ENCODE measurements around the gene SLC23A3. TPM values are rescaled to one million over a fixed set of nuclear protein-coding genes. Genes with fewer than 3 reads are reported as not detected.
A peak's percentile ranks its signal among the peaks of the same experiment; 100 is the strongest.

SLC23A3 gene, protein sequence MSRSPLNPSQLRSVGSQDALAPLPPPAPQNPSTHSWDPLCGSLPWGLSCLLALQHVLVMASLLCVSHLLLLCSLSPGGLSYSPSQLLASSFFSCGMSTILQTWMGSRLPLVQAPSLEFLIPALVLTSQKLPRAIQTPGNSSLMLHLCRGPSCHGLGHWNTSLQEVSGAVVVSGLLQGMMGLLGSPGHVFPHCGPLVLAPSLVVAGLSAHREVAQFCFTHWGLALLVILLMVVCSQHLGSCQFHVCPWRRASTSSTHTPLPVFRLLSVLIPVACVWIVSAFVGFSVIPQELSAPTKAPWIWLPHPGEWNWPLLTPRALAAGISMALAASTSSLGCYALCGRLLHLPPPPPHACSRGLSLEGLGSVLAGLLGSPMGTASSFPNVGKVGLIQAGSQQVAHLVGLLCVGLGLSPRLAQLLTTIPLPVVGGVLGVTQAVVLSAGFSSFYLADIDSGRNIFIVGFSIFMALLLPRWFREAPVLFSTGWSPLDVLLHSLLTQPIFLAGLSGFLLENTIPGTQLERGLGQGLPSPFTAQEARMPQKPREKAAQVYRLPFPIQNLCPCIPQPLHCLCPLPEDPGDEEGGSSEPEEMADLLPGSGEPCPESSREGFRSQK
- total RNA-seq: under 1 TPM; 0.71 to 0.89 (median 0.84) TPM

GRCh38 chr2:219169930-219170654, at the start of gene SLC23A3:
Gene SLC23A3, minus strand, starts transcription at chr2:219170029. Its CDS starts 45 bp downstream, at chr2:219169984.
- H3K36me3 Mint-ChIP-seq (ENCODE audit: insufficient read depth): peaks cover 25% of the 10 kb centered on the region
- no peak within 1 kb of the TSS for H3K4me3 Mint-ChIP-seq
- peaks cover 16% of the 10 kb centered on the region for H3K4me1 Mint-ChIP-seq (ENCODE audit: low read depth)
- no peak for DNase-seq
- no peak for ATAC-seq
- no peaks in the 10 kb centered on the region for H3K9me3 Mint-ChIP-seq
- no peaks in the 10 kb centered on the region for H3K27me3 Mint-ChIP-seq (ENCODE audit: low read depth)

- Mint-ChIP-seq H3K27me3 (ENCODE audit: low read depth) (no peaks in the 10 kb centered on the region), H3K9me3 (no peaks in the 10 kb centered on the region), H3K4me1 (ENCODE audit: low read depth) (peaks cover 17% of the 10 kb centered on the region), H3K36me3 (ENCODE audit: insufficient read depth) (peaks cover 22% of the 10 kb centered on the region), H3K4me3 (peak within 1 kb of the TSS; percentile 86)
- DNase-seq (peak; percentile 85), ATAC-seq (peak; percentile 82 to 88)
Observed at GRCh38 chr2:219218732-219219701, 49.2 kb upstream of the SLC23A3 start, which contains the start of gene ABCB6. Gene ABCB6, minus strand, starts transcription at chr2:219218958. Its CDS starts 285 bp downstream, at chr2:219218673.

- H3K9me3 Mint-ChIP-seq: no peaks in the 10 kb centered on the region
- ATAC-seq (peak; percentile 49 to 59), DNase-seq (no peak)
- H3K36me3 Mint-ChIP-seq (ENCODE audit: insufficient read depth): peaks cover 17% of the 10 kb centered on the region
- H3K4me3 Mint-ChIP-seq: peak overlapping the region; percentile 86
- no peaks in the 10 kb centered on the region for H3K27me3 Mint-ChIP-seq (ENCODE audit: low read depth)
- H3K4me1 Mint-ChIP-seq (ENCODE audit: low read depth): peaks cover 17% of the 10 kb centered on the region
Observed at GRCh38 chr2:219218217-219218731, 48.4 kb upstream of the SLC23A3 start.

DNA sequence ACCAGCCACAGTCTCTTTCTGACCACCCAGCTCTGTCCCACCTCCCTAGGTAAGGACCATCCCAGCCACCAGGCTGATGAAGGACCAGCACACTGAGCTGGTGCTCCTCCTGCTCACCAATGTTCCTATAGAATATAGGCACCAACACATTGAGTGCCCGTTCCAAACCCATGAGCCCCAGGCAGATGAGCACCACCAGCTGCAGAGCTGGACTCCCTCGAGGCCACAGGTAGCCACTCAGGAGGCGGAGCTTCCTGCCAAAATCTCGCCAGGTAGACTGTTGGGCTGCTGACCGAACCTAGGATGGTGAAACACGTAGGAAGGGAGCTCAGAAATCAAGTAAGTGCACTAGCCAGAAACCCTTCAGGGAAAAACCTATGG, 46.7 kb upstream of the SLC23A3 start:
- DNase-seq (no peak), ATAC-seq (no peak)
- no peak overlapping the region for H3K4me3 Mint-ChIP-seq
- peaks cover 17% of the 10 kb centered on the region for H3K4me1 Mint-ChIP-seq (ENCODE audit: low read depth)
- H3K27me3 Mint-ChIP-seq (ENCODE audit: low read depth): no peaks in the 10 kb centered on the region
- H3K9me3 Mint-ChIP-seq: no peaks in the 10 kb centered on the region
- peaks cover 18% of the 10 kb centered on the region for H3K36me3 Mint-ChIP-seq (ENCODE audit: insufficient read depth)

DNA sequence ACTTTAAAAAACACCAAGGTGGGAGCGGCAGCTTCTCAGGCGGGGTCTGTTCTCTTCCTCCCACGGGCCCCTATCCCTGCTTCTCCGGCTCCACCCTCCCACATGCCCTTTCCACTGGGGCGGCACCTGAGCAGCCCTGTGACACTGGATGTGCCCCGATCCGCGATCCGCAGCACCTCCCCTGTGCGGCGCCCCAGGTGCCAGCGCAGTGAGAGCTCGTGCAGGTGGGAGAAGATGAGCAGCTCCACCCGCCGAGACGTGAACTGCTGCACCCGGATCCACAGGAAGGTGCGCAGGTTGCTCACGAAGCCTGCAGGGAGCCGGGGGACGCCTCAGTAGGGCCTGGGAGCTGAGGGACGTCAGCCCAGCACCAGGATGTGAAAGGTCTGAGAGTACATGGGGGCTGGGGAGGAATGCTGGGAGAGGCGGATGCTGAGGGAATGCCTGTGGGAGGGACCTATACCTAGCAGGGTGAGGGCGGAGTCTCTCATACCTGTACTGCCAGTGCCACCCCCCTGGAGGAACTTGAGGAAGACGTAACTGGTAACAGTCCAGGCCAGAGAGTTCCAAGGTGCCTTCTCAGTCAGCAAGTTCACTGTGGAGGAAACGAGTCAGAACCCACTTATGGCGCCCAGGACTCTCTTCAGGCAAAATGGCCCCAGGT, 46.2 kb upstream of the SLC23A3 start:
- peaks cover 22% of the 10 kb centered on the region for H3K4me1 Mint-ChIP-seq (ENCODE audit: low read depth)

DNA sequence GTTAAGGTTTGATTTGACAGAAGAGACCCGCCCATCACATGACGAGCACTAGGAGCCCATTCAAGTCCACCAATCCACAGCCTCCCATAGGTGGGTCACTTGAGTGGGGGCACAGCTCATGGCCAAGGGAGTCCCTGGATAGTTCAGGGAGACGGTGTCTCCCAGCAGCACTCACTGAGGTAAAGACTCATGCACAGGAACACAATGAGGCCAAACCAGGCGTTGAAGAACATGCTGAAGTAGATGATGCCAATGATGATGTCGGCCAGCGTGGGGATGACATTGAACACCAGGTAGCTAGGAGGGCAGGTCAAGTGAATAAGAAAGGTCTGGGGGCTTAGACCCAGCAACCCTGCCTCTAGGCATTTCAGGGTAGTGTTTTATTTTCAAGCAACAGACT, 45.0 kb upstream of the SLC23A3 start:
- Mint-ChIP-seq H3K27me3 (ENCODE audit: low read depth) (no peaks in the 10 kb centered on the region), H3K9me3 (no peaks in the 10 kb centered on the region), H3K4me3 (no peak overlapping the region), H3K36me3 (ENCODE audit: insufficient read depth) (peaks cover 14% of the 10 kb centered on the region), H3K4me1 (ENCODE audit: low read depth) (peaks cover 24% of the 10 kb centered on the region)
- ATAC-seq (no peak), DNase-seq (no peak)

More for the DNA sequence above, 46.2 kb upstream of the SLC23A3 start:
- Mint-ChIP-seq H3K36me3 (ENCODE audit: insufficient read depth) (peaks cover 14% of the 10 kb centered on the region), H3K4me3 (no peak overlapping the region), H3K9me3 (no peaks in the 10 kb centered on the region), H3K27me3 (ENCODE audit: low read depth) (no peaks in the 10 kb centered on the region)
- DNase-seq (no peak), ATAC-seq (no peak)

DNA sequence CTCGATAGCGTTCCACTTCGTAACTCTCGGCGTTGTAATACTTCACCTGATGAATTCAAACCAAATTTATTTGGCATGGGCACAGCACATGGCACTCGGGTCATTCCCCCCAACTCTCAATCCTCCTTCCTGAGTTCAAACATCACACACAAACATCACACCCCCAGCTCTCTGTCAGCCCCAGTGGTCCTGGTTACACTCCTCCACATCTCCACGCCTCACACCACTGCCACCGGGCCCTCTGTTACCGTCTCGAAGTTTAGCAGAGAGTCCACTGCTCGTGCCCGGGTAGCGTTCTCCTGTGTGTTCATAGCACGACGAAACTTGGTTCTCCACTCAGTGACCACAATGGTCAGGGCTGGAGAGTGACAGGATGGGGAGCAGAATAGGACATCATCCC, 44.3 kb upstream of the SLC23A3 start:
- Mint-ChIP-seq H3K4me3 (no peak overlapping the region), H3K36me3 (ENCODE audit: insufficient read depth) (peaks cover 14% of the 10 kb centered on the region), H3K9me3 (no peaks in the 10 kb centered on the region), H3K27me3 (ENCODE audit: low read depth) (no peaks in the 10 kb centered on the region), H3K4me1 (ENCODE audit: low read depth) (peaks cover 24% of the 10 kb centered on the region)
- no peak for DNase-seq
- ATAC-seq: no peak

GRCh38 chr2:219213486-219214071, 43.8 kb upstream of the SLC23A3 start:
- ATAC-seq (no peak), DNase-seq (no peak)
- peaks cover 14% of the 10 kb centered on the region for H3K36me3 Mint-ChIP-seq (ENCODE audit: insufficient read depth)

GRCh38 chr2:219213026-219213415, 43.2 kb upstream of the SLC23A3 start:
- H3K36me3 Mint-ChIP-seq (ENCODE audit: insufficient read depth): peaks cover 17% of the 10 kb centered on the region
- H3K9me3 Mint-ChIP-seq: no peaks in the 10 kb centered on the region
- H3K4me3 Mint-ChIP-seq: no peak overlapping the region
- ATAC-seq: no peak
- DNase-seq: no peak
- no peaks in the 10 kb centered on the region for H3K27me3 Mint-ChIP-seq (ENCODE audit: low read depth)
- peaks cover 28% of the 10 kb centered on the region for H3K4me1 Mint-ChIP-seq (ENCODE audit: low read depth)

More at GRCh38 chr2:219213486-219214071, 43.8 kb upstream of the SLC23A3 start:
- Mint-ChIP-seq H3K27me3 (ENCODE audit: low read depth) (no peaks in the 10 kb centered on the region), H3K9me3 (no peaks in the 10 kb centered on the region), H3K4me1 (ENCODE audit: low read depth) (peaks cover 25% of the 10 kb centered on the region), H3K4me3 (no peak overlapping the region)

DNA sequence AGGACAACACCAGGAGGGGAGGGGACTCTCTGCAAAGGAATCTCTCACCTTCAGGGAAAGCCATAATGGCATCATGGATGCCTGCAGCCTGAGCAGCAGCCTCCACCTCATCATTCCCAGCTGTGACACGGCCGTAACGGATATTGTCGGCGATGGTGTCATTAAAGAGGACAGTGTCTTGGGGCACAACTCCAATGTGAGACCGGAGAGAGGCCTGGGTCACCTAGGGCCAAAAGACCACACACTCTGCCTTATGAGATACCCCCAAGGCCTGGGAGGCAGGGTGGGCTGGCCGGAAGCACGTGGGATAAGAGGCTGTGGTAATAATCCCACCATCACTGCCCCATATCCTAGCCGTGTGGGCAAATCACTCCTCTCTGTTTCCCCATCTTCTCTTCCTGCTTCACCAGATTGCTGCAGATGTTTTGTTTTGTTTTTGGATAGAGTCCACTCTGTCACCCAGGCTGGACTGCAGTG, 41.1 kb upstream of the SLC23A3 start:
- no peak overlapping the region for H3K4me3 Mint-ChIP-seq

GRCh38 chr2:219210196-219210885, 40.5 kb upstream of the SLC23A3 start:
- H3K9me3 Mint-ChIP-seq: no peaks in the 10 kb centered on the region
- peaks cover 17% of the 10 kb centered on the region for H3K36me3 Mint-ChIP-seq (ENCODE audit: insufficient read depth)
- ATAC-seq (no peak), DNase-seq (no peak)
- H3K27me3 Mint-ChIP-seq (ENCODE audit: low read depth): no peaks in the 10 kb centered on the region
- H3K4me1 Mint-ChIP-seq (ENCODE audit: low read depth): peaks cover 32% of the 10 kb centered on the region
- no peak overlapping the region for H3K4me3 Mint-ChIP-seq

More for the DNA sequence above, 41.1 kb upstream of the SLC23A3 start:
- DNase-seq (no peak), ATAC-seq (no peak)
- Mint-ChIP-seq H3K27me3 (ENCODE audit: low read depth) (no peaks in the 10 kb centered on the region), H3K9me3 (no peaks in the 10 kb centered on the region), H3K4me1 (ENCODE audit: low read depth) (peaks cover 32% of the 10 kb centered on the region), H3K36me3 (ENCODE audit: insufficient read depth) (peaks cover 17% of the 10 kb centered on the region)
